Fibroblast of skin of left biceps (primary cell): ENCODE results near the gene SEZ6L.

Source experiments
- DNase-seq, 2 experiments: peaks; one replicate each; pipeline ENCODE4 v3.0.0-alpha.2; 2013; ENCODE audit warnings: low read depth in 2 of 2

The SEZ6L gene

DNA sequence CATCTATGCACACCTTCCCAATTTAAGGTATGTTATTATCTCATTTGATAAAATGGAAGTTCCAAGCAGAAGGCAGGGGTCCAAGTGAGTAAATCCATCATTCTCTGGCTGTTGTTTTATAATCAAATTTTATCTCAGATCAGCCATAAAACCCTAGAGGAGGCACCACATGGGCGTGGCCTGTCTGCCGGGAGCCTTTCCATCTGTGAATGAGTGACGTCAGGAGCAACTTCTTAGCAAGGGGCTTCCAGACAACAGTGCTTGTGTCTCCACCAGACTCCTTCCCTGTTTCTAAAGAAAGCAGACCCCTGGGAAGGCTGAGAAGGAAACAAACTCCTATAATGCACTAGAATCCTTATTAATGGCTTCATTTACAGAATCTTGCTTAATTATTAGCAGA, 13.5 kb downstream of the SEZ6L start:
- DNase-seq: no peak

DNA sequence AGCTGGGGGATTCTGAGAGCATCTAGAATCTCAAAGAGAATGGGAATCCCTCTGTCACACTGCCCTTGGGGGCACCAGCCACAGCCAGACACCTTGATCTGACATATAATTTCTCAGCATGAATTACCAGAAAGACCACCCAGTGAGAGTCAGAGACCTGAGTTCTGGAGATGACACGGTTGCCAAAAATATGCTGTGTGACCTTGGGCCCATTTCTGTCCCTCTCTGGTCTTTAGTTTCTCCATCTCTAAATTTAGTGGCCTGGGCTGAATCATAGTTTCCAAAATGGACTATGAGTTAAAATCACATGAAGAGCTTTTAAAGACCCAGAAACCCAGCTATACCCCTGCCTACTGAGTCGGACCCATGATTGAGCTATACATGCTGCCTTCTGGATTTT, 15.9 kb downstream of the SEZ6L start:
- no peak for DNase-seq

DNA sequence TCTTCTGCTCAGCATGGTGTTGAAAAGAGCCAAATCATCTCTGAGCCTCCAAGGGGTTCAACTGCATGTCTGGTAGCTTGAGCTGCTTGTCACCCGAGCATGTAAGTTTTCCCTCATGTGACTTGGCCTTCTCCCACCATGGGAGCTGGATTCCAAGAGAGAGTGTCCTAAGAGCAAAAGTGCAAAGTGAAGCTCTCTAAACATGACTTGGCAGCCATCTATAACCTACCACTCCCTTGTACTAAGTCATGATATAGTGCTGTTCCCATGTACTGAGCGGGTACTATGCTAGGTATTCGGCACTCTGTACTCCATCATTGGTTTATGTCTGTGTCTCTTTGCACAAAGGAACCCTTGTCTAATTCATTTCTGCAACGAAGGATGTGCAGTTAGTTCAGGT, 19.1 kb downstream of the SEZ6L start:
- no peak for DNase-seq

DNA sequence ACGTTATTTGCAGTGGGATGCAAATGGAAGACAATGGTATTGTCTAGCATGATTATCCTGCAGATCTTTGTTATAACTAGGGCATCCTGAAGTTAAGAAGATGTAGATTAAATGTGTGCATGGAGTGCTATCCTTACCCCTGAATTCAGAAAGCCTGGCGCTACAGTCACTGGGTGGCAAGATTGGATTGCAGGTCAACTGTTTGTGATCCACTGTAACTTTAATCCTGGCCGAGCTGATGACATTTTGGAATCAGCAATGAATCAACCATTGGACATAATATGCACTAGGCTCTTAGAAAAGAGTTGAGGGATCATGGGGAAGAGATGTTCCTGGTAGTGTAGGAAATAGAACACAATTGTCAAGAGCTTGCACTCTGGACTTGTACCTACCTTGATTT, 25.1 kb downstream of the SEZ6L start:
- no peak for DNase-seq

DNA sequence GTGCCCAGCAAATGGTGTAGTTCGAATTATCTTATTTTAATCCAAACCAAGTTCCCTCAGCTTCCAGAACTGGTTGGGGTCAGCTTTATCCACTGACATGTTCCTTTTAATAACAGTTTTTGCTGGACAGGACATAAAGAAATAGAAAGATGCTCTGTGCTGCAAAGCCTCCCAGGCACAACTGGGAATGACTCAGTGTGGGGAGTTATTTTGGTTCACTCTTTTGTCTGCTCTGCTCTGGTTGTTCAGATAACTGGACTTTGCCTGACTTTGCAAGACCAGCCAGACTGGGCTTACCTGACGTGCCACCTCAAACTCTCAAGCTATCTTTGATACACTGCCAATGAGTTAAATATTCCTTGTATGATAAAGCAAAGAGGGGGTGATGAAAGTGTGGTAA, 25.6 kb downstream of the SEZ6L start:
- DNase-seq: no peak

DNA sequence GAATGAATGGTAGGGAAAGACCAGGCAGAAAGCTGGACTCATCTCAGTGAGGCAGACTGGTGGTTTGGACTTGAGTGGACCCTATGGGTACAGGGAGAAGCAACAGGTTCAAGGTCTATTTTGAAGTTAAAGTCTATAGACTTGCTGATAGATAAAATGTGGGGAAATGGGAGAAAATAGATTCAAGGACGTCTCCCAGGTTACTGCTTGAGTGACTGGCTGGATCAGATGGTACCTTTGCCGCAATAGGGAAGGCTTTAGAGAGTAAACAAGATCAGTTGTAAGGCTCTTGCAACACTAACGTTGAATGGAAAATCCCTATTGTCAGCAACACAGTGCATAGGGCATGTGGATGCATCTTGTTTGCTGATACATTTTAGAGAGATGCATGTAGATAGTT, 27.4 kb downstream of the SEZ6L start:
- DNase-seq: no peak

DNA sequence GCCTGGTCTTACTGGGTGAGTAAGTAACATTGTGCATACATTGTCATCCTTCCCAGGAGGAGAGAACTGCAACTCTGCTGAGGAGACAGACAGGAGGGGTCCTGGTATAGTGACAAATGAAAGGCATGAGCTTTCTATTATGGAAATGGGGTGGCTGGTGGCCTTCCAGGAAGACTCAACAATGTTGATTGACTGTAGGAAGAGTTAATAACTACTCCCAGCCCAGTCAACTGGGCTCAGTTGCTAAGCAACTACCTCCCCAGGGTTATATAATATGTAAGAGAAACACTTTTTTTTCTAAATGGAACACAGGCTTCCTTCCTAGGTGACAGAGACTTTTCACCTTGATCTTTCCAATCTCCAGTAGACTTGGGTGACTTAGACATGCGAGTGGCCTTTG, 28.2 kb downstream of the SEZ6L start:
- no peak for DNase-seq

DNA sequence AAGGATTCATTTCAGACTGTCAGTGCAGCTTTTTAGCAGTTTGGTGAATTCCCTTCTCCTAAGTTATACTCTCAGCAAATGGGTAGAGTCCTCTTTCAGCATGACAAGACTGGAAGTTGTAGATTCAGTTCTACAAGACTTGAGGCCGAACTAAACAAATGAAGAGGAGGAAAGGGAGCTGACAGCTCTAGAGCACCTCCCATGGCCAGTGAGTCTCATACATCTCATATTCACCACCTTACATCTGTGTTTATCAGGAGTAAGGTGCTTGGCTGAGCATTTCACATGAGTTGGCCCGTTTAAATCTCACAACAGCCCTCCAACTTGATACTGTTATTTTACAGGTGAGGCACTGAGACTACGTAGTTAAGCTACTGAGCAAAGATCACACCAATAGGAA, 30.4 kb downstream of the SEZ6L start:
- DNase-seq: no peak

DNA sequence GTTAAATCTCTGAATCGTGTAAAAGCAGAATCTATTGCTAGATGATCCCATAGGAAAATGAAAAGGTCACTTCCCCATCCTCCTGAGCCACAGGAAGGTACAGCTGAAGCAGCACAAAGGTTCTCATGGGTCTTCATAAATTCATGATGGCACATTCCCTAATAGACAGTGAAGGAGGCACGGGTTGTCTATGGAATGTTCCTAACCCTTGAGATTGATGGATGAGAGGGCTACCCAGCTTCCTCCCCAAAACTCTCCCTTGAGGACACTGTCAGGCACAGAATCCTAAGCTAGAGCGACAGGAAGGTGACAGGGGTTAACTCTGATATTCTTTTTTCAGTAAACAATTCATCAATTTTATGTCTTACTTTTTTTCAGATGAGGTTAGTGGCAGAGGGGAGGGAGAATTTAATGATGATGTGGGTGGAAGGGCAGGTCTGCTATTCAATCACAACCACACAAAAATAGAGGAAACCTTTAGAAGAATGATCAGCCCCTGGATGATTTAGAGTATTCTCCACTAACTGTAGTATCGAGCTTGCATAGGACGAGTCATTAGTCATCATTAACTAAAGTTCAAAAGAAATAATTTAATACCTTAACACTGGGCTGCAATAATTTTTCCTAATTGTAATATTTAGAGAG, 33.1 kb downstream of the SEZ6L start:
- no peak for DNase-seq

DNA sequence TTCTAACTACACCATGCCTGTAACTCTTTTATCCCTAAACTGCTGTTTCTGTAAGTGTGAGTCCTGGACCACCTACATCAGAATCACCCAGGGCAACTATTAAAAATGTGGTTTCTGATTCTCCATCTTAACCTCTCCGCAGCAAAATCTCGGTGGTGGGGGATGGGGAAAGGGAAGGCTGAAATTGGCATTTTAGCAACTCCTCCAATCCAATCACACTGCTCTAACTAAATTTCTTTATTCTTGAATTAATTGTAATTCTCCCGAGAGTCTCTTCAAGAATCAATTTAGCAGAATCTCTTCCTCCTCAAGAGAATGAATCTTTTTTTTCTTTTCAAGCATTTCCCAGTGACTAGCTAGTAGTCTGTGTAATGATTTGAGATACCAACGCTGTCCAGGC, 36.2 kb downstream of the SEZ6L start:
- no peak for DNase-seq

DNA sequence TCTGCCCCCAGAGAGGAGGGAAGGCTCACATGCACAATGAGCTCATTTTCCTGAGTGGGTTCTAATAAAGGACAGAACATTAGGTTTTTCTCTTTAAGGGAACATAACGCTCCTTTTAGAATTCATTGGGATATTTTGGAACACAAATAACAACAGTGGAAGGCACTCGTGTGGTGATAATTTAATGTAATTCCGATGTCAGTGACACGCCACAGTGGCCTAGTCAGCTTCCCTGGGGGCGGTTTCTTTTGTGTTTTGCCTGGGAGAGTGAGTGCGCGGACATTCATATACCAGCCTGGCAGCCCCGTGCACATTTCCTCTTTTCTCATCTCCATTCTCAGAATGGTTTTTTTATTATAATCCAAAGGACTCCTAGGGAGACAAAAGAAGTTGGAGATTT, 41.1 kb downstream of the SEZ6L start:
- no peak for DNase-seq

DNA sequence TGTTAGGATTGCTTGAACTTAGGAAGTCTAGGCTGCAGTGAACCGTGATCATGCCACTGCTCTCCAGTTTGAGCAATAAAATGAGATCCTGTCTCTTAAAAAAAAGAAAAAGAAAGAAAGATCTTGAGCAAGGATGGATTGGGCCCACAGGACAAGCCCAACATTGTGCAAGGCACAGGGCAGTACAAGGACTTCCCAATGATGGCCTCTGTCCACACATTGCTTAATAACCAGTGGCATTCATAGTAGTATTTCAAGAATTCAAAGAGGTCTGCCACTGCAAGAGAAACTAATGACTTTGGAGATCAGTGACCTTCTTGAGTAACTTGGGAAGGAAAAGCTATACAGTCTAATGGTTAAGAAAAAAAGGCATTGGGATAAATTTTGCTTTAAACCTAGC, 44.6 kb downstream of the SEZ6L start:
- no peak for DNase-seq

DNA sequence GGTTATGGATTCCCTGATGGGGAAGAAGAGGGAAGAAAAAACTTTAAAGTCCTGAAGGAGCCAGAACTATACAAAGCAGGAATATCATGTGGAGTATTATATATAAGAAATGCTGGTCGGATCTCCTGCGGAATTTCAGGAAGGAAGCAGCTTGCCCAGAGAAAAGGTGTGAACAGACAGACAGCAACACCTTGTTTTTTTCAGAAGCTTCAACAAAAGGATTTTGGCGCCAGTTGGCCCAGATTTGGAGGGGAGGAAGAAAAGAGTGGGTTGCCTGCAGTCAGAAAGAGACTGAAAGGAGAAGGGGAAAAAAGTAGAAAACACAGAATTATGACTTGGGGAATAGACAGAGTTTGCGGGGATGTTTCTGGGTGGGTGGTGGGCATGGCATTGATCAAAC, 45.2 kb downstream of the SEZ6L start:
- DNase-seq: no peak

DNA sequence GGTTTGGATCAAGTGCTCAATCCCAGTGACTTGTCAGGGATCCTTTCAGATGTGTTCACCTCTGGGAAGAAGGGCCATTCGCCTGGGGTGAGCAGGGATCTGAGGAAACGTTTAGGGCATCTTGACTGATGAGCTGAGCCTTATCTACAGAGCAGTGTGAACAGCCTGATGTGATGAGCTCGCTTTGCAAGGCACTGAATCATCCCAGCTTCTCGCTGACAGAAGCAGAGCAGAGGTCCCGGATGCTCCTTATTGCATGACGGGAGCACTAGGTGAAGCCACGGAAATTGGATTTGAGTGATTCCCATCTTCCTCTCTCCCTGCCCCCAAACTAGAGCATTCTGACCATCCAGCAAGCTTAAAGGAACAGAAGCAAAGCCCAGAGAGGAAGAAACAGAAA, 46.5 kb downstream of the SEZ6L start:
- no peak for DNase-seq

DNA sequence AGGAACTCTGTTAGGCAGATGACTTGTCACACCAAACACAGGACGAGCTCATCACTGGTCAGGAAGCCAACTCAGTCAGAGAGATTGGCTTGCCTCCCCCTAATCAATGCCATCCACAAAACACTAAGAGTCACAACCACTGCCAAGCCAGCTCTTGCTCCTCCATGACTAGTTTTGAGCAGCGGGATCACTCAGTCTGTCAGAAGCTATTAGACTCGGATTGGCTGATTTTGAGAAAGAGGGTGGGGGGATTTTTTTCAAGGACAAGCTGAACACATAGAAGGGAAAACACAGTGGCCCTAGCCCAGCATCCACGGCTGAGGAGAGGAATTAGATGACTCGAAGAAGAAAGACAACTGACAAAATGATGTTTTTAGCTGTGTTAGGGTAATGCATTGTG, 55.9 kb downstream of the SEZ6L start:
- DNase-seq: no peak

DNA sequence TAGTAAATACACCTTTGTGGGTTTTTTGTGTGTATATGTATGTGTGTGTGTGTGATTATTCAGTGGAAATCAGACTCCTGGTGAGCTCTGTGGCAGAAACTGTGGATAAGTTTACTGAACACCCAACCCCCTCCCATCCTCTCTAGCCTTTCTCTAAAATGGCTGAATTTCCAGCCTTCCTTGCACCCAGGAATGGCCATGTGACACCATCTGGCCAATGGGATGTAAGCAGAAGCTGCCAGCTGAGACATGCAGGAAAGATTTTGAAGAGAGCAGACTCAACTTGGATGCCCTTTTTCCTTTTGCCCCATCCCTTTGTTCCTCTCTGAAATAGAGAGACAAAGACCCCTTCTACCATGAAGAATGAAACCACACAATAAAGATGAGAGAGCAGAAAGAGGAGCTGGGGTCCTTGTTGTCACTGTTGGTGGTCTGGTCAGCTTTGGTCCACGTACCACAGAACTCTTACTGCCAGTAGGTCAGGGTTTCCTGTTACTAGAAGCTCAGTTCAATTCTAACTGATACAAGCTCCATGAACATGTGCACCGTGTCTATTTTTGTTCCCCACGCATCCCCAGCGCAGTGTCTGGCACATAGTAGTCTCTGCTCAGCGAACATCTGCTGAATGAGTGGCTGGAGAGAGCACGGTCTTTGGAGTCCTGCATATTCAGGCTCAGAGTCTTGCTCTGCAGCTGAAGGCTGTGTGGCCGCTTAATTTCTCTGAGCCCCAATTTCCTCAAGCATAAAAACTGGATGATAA, 57.5 kb downstream of the SEZ6L start:
- no peak for DNase-seq

DNA sequence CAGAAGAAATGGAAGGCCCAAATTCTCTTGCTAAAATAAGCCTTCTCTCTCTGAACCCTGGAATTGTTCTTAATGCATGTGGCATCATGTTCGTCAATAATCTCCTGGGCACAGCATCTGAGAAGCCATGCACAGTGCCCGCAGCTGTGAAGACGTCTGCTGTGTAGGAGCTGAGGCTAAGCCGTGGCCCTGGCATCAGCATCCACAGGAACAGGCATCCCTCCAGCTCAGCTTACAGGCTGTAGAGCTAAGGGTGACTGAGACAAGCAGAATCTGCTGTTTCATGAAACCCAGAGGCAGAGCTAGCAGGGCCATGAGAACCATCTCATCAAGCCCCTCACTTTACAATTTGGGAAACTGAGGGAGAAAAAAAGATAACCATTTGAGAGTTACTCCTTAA, 60.6 kb downstream of the SEZ6L start:
- no peak for DNase-seq

DNA sequence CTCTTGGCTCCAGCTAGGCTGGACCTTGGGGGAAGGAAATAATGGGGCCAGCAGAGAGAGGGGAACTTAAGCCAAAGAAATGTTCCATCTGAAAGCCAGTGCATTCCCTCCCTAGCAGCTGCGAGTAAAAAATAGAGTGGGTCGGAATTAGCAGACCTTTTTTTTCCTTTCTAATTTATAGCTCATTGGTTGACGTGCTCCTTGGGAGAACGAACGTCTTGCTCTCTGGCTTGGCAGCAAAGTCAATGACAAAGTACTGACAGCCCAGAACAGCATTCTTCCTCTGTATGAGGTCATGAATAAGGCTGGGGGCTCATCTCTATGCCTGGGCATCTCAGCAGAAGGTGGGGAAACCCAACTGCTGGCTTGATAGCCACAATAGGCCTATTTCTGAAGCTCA, 65.0 kb downstream of the SEZ6L start:
- no peak for DNase-seq

DNA sequence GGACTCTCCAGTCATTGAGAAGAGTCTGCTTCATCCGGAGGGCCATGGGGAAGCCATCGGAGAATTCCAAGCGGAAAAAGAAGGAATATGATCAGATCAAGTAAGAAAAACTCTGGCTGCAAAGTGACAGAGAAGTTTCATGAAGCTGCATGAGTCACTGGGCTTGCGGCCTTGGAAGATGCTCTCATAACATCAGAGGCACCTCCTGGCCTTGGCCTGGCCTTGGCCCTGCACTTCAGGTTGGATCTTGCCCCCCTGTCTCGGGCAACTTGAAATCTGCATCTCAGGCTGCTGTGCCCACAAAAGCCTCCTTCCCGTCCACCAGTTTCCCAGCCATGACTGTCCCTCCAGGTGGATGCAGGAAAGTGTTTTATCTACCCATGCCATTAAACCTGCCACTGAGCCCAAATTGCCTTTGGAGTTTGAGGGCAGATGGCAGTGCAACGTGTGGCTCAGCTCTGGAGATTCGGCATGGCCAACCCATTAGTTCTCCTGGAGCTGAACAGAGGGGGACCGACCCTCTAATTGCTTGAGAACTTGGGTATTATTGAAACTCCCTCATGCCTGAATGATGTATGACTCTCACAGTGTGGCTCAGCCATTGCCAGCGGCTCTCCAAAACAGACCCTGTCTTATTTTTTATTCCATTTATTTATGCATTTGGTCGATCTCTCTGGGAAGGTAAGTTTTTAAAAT, 66.7 kb downstream of the SEZ6L start:
- no peak for DNase-seq

DNA sequence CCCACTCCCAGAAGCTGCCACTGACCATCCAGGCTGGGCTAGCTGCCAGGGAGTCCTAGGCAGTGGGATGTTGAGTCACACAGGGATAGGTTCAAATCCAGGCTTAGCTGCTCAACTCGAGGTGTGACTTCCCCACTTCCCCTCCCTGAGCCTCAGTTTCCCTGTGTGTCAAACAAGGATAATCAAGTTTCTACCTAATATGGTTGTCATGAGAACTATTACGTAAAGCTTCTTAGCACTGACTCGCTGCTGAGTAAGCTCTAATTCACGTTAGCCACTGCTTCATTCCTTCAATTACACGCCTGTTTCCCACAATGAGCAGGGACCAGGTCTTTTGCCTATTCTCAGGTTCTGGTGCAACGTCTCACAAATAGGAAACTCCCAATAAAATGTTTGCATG, 67.7 kb downstream of the SEZ6L start:
- no peak for DNase-seq

DNA sequence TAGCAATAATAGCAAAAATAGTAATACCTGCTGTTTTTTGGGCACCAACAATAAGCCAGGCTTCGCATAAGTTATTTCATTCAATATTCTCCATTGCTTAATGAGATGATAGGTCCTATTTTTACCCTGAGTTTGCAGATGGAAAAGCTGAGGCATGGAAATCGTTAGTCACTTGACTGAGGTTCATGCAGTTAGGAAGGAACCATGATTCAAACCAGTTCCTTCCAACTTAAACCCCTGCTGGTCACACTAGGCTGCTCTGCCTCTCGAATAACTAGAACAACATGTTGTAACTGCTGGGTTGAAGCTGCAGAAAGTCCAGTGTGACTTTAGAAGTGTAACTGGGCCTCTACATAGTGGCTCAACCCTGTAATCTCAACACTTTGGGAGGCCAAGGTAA, 69.3 kb downstream of the SEZ6L start:
- DNase-seq: no peak

DNA sequence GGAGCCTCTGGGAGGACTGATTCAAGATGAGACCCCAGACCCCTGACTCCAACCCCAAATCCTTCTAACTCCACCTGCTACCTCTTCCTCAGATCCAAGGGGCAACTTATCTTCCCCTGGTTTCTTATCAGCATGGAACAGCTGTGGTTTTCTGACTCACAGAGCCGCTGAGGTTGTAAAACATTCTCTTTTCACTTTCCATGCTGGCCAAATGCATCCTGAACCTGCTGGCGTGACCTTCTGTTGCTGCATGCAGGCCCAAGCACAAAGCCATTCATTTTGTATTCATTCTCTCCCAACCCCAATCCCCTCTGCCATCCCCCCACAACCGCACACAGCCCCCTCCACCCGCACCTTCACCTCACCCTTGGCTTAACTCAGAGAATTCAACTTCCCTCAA, 70.3 kb downstream of the SEZ6L start:
- no peak for DNase-seq

DNA sequence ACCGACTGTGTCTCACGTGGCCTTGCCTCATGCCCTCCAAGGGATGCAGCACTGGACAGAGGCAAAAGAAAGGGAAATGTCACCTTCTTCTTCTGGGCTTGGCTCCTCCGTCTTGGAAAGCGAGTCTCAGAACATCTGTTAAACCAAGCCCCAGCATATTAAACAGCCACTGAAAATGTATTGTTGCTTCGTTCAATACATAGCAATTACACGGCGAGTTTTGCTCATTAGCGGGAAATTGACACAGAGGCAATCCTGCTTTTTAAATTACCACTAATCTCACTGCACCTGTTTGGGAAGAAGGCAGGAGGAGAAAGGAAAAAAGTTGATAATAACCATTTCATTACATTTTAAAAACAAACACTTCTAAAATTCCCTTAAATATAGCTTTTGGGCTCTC, 72.1 kb downstream of the SEZ6L start:
- DNase-seq: no peak
